ENCODE results near the gene GALNT10. TPM values are rescaled to one million over a fixed set of nuclear protein-coding genes. Genes with fewer than 3 reads are reported as not detected.

Gene GALNT10
- total RNA-seq, 1 experiment from 2014 or later: 51.5 TPM

GRCh38 chr5:154236011-154236410, 45.5 kb downstream of the GALNT10 start:
- DNase-seq (ENCODE audit: low read depth): no peak

GRCh38 chr5:154236536-154237375, 46.2 kb downstream of the GALNT10 start:
- DNase-seq (ENCODE audit: low read depth): no peak

- no peak for DNase-seq (ENCODE audit: low read depth)
These were observed 46.8 kb downstream of the GALNT10 start for GRCh38 chr5:154237376-154237743.

GRCh38 chr5:154237946-154238345, 47.4 kb downstream of the GALNT10 start:
- DNase-seq (ENCODE audit: low read depth): no peak

- no peak for DNase-seq (ENCODE audit: low read depth)
These were observed 48.4 kb downstream of the GALNT10 start for GRCh38 chr5:154238776-154239481.

GRCh38 chr5:154240595-154240994, 50.1 kb downstream of the GALNT10 start:
- no peak for DNase-seq (ENCODE audit: low read depth)

GRCh38 chr5:154241021-154241420, 50.5 kb downstream of the GALNT10 start:
- DNase-seq (ENCODE audit: low read depth): no peak

GRCh38 chr5:154242442-154242841, 51.9 kb downstream of the GALNT10 start:
- no peak for DNase-seq (ENCODE audit: low read depth)

GRCh38 chr5:154242964-154243376, 52.4 kb downstream of the GALNT10 start:
- no peak for DNase-seq (ENCODE audit: low read depth)

- no peak for DNase-seq (ENCODE audit: low read depth)
These were observed 53.2 kb downstream of the GALNT10 start for GRCh38 chr5:154243736-154244135.

GRCh38 chr5:154244476-154244875, 53.9 kb downstream of the GALNT10 start:
- no peak for DNase-seq (ENCODE audit: low read depth)

GRCh38 chr5:154248691-154249090, 58.2 kb downstream of the GALNT10 start:
- DNase-seq (ENCODE audit: low read depth): no peak

GRCh38 chr5:154249826-154250225, 59.3 kb downstream of the GALNT10 start:
- DNase-seq (ENCODE audit: low read depth): no peak

- no peak for DNase-seq (ENCODE audit: low read depth)
These were observed 61.0 kb downstream of the GALNT10 start for GRCh38 chr5:154251529-154251928.

- no peak for DNase-seq (ENCODE audit: low read depth)
These were observed 63.3 kb downstream of the GALNT10 start for GRCh38 chr5:154253807-154254206.

- DNase-seq (ENCODE audit: low read depth): no peak
These were observed 64.4 kb downstream of the GALNT10 start for GRCh38 chr5:154254896-154255295.

- no peak for DNase-seq (ENCODE audit: low read depth)
These were observed 66.5 kb downstream of the GALNT10 start for GRCh38 chr5:154257046-154257445.

GRCh38 chr5:154258531-154259217, 68.1 kb downstream of the GALNT10 start:
- no peak for DNase-seq (ENCODE audit: low read depth)

GRCh38 chr5:154260224-154260927, 69.8 kb downstream of the GALNT10 start:
- no peak for DNase-seq (ENCODE audit: low read depth)

- DNase-seq (ENCODE audit: low read depth): no peak
These were observed 71.8 kb downstream of the GALNT10 start for GRCh38 chr5:154262342-154262741.

- no peak for DNase-seq (ENCODE audit: low read depth)
These were observed 74.1 kb downstream of the GALNT10 start for GRCh38 chr5:154264549-154265196.
